HS-27A (cell line): Measurements from ENCODE around the gene SRPK2.
"Not testable (repeated sequence)": the region's sequence is repeated elsewhere in the genome, so short reads cannot be mapped to it uniquely, and the experiment has no call there.

Experiments
- DNase-seq: peaks from one replicate; pipeline ENCODE4 v3.0.0-alpha.2; 2012; ENCODE audit warnings: low read depth, missing footprints

SRPK2 gene

DNA sequence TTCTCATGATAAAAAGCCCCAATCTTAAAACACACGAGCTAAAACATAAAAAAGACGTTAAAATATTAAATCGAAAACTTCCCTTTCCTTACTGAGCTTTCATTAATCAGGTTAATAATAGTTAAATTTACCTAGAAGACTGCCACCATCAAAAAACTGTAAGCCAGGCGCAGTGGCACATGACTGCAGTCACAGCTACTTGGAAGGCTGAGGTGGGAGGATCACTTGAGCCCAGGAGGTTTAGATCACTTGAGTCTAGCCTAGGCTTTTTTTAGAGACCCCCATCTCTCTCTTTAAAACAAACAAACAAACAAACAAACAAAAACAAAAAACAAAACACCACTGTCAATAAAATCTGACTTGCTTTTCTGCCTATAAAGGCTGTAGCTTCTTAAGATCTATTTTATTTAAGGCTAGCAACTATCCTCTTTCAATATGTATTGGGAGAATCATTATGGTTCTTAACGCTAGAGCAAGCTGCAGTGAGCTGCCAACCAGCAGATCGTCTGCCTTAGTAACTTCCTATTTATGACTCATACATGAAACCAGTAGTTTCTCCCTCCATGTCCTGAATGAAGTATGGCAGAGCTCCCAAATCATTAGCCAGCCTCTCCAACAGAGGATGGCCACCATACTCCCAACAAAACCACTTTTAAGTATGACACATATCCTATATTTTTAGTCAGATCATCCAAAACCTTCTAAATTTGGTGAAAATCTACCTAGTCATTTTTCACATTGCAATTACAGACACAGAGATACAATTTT lies 163.7 kb downstream of the SRPK2 start:
- DNase-seq, result peak; percentile 45

DNA sequence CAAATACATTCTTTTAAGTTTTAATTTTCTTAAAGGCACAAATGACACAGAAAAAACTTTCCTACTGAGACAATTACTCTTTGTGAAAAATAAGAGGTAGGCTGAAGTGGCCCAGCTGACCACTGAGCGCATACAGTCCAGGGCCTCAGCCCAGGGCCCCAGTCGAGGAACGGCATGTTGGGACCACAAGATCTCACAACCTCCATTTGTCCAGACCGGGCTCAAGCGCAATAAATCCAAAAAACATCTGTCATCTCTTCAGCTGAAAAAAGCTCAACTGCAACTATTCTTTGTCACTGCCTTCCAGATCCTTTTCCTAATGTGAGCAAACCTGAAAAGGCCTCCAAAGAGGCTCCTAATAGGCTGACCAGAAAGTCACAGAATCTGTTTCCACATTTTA lies 165.8 kb downstream of the SRPK2 start:
- no peak for DNase-seq

DNA sequence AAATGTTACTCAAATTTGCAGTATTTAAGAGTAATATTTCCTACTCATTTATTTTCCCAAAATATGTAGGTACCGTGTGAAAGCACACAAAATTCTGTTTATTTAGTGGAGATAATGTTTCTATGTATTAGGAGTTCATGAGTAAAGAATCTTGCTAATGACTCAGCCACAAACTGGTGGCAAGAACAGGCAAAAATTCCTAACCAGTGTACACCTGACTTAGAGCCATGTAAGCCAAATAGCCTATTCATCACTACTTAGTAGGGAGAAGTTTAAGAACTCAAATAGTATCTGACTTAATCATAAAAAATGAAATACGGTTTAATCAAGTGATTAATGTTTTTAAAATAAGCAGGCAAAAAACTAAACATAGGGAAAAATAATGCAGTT lies 169.0 kb downstream of the SRPK2 start:
- peak; percentile 26 for DNase-seq

DNA sequence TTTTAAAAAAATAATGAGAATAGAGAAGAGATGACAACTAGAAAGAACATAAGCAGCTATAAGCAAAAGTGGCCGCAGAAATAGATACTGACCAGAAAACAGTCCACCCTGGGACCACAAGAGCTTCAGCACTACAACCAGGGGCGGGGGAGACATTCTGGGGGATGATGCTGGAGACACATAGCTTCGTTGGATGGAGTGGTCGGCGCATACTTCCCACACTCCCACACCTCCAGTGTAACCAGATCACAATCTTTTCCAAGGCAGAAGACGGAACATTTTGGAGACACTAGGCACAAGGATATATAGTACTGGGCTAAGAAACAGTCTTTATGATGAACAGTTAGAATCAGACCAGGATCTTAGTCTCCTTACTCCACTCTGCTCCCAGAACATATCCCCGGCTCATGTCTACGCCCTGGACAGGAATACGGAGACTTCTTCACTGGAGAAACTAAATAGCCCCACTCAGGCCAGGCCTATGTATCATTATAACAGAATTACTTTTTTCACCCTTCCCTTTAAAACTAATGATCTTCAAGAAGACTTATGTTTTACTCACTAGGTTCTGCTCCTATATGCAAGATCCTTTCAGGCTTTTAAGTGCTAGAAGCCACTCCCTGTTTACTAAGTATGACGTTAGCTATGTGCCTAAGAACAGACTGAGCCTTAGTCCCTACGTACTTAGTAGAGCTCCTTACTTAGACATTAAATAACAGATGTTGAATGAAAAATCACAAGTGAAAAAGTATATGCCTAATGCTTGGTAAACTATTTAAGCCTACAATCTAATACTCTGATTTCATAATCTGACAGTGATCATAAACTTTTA lies 169.6 kb downstream of the SRPK2 start:
- DNase-seq, result no peak

DNA sequence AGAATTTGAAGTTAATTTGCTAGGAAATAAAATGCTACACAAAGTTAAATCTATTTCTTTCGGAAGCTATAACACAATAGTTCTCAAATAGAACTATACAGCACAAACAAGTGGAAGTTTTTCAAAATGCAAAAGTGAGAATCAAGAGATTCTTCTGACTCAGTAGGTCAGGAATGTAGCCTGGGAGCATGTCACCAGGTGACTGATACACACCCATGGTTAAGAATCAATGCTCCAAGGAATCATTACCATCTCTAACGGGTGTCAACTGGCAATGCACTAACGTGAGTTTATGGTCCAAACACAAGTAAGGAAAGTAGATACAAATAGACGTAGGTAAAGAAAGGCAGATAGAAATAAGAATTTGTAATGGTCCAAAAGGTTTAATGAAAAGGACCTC lies 170.5 kb downstream of the SRPK2 start:
- peak; percentile 8 for DNase-seq

DNA sequence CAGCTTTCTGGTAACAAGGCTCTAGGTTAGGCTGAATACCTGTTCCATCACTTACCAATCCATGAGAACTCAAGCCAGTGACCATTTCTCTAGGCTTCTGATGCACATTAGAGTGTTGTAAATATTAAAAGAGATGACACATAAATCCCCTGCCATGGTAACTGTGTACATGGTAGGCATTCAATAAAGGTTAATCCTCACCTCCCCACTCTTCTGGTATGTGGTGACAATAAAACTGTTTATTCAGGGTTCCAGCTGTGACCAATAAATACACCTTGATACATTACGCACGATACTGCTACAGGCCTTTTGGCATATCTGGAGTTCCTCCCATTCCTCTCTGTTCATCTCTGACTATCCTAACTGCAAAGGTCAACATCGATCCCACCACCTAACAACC lies 171.9 kb downstream of the SRPK2 start:
- no peak for DNase-seq

DNA sequence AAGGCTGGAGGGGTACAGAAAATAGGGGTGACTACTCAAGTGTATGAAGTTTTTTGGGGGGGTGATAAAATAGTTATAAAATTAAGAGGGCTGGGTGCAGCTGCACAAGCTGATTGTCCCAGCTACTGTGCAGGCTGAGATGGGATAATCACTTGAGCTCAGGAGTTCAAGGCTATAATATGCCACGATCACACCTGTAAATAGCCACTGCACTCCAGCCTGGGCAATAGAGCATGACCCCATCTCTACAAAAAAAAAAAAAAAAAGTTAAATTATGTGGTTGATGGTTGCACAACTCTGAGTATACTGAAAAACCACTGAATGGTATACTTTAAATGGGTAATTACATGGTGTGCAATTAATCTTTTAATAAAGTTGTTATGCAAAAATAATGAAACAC lies 172.9 kb downstream of the SRPK2 start:
- no peak for DNase-seq

DNA sequence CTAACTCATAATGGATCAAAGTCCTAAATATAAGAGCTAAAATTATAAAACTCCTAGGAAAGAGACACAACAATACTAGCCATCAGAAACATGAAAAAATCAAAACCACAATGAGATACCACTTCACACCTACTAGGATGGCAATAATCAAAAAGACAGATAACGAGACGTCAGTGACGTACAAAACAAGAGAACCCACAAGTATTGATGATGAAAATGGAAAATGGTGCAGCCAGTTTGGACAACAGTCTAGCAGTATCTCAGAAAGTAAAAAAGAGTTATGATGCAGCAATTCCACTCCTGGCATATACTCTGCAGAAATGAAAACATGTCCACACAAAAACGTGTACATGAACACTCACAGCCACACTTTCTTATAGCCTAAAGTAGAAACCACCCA lies 173.5 kb downstream of the SRPK2 start:
- DNase-seq, result no peak

DNA sequence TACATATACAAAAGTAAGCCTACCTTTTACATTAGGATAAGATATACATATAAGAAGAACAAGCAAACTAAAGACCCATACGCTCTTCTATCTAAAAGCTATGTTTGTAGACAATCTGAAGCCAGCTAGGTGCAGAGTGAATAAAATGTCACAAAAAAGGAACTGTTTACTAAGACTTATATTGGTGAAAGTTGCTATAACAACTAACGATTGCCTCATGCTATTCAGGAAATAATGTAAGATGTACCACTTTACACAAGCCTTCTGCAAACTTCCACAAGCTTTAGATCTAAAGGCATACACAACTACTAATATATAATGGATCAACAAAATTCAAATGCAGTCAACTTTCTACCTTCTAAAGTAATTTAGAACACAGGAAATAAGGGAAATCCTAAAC lies 175.1 kb downstream of the SRPK2 start:
- DNase-seq, result no peak

DNA sequence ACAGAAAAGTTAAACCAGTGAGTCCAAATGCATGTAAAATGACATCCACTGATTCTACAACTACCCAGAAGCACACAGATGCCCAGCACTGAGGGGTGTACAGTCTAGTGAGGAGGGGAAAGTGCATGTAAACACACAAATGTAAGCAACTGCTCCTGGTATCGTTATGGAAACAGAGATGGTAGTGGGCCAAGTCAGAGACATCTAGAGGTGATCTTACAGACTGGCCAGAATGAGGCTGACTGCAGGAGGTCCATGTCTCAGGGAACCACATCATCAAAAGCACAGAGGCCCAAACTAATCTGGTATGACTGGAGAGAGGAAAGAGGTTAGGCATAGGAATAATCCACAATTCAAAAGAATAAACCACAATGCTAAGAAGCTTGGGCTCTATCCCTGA lies 176.5 kb downstream of the SRPK2 start:
- DNase-seq, result no peak

DNA sequence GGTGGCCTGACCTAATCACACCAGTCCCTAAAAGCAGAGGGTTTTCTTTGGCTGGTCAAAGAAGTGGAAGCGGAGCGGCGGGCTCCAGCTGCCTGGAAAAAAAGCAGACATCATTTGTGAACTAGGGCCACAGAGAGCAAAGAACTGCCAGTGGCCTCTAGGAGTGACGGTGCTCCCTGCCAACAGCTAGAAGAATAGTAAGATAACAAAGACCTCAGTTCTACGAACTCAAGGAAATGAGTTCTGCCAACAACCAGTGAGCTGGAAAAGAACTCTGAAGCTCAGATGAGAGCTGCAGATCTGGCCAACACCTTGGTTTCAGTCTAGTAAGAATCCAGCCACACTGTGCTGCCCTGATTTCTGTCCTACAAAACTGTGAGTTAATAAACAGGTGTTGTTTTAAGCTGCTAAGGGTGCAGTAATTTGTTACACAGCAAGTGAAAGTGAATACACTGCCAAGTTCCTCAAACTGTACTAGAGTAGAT lies 178.0 kb downstream of the SRPK2 start:
- no peak for DNase-seq

DNA sequence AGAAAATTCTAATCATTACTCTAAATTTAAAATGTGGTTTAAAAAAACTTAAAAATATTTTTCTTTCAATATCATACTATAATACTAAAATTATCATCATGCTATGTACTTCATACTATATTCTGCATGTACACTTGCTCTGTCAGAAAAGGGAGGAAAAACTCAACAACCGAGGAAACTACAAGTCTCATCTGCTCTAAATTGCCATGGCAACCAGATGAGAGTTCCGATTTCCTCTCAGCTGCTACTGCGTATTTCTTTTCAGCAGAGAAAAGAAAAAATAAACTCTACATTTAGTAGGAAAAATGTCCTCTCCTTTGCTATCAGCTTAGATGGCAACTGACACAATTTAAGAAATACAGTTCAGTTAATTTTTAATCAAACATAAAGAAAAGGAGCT lies 178.9 kb downstream of the SRPK2 start:
- DNase-seq, result no peak

DNA sequence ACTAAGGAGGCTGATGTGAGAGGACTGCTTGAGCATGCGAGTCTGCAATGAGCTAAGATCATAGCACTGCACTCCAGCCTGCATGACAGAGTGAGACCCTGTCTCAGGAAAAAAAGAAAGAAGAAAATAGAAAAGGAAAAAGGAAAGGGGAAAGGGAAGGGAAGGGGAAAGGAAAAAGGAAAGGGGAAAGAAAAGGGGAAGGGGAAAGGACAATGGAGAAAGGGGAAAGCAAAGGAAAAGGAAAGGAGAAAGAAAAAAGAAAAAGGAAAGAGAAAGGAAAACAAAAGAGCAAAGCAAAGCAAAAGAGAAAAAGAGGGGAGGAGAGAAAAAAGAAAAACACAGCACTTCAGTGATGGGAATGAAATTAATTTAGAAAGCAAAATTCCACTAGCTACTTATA lies 179.3 kb downstream of the SRPK2 start:
- DNase-seq, result no peak

DNA sequence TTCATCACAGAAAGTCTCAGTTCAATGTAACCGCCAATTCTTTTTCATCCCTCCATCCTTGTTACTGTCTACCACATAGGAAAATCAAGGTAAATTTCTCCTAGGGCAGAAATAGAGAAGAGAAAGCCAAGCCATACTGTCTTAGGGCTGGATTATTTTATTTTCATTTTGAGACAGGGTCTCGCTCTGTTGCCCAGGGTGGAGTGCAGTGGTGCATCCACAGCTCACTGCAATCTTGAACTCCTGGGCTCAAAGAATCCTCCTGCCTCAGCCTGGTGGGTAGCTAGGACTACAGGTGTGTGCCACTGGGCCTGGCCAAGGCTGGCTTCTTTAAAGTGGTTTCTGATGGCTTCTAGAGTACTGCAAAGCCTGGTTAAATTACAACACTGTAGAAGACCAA lies 181.7 kb downstream of the SRPK2 start:
- DNase-seq, result no peak

DNA sequence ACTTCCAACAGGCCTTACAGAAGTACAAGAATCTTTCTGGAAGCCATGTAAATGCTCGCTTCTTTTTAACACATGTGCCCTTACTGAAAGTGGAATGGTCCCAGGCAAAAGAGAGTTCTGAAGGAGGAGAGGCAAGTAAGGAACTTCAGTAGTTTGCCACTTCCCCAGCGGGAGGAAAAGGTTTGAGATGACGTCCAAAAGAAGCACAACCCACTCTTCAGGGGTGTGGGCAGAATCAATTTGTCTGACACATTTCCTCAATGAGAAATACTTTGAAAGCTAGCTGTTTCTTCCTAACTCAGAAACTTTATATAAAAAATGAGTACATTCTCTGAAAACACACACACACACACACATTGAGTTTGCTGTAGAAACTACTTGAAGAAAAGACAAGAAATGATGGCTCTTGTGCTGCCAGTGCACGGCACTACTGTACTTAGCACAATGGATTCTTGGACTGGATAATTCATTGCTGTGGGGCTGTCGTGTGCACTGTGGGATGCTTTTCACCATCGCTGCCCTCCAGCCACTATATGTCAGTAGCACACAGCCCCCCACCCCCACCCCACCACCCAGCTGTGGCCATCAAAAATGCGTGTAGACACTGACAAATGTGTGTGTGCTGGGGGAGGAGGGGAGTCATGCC lies 183.0 kb downstream of the SRPK2 start:
- DNase-seq, result no peak

DNA sequence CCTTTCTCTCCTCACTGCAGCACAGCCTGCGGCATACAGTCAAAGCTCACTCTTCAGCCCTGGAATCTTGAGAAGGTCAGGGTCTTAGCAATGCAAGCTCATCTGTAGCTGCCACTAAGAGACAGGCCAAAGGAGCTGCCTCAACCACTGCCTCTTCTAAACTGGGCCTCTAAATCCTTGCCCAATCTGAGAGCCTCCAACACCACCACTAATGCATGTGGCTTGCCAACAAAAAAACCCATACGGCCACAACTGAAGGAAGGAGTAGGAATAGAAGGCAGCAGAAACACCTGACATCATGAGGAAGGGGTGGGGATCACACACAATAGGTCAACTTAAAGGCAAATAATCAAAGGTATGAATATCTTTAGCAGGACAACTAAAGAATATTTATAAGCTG lies 183.8 kb downstream of the SRPK2 start:
- DNase-seq, result no peak

DNA sequence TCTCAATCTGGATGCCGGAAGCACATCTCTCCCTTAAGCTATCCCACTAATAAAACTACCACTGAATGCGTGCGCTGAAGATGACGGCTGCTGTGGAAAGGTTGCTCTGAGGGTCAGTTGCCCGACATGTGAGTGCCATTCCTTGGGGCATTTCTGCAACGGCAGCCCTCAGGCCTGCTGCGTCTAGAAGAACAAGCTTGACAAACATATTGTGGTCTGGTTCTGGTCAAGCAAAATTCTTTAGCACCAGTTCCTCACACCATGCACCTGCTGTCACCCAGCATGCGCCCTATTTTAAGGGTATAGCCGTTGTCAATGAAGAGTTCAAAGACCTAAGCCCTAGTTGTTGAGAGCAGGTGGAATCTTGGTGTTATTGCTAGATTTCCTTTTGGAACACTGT lies 184.2 kb downstream of the SRPK2 start:
- no peak for DNase-seq

DNA sequence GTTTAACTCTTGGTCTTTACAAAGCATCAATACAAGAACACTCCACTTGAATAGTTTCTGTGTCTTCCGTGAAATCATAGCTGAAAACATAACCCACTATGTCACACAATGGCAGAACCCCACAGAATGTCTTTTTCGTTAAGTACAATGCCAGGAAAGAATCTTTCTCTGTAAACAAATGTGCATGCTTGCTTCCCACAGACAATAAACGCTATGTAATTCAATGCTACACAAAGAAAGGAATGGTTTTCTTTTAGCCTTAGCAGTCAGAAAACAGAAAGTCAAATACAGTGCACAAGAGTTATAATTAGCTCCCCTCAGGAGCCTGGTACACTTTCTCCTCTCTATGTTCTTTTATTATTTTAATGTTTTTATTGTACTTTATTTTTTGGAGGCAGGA lies 186.1 kb downstream of the SRPK2 start:
- no peak for DNase-seq

DNA sequence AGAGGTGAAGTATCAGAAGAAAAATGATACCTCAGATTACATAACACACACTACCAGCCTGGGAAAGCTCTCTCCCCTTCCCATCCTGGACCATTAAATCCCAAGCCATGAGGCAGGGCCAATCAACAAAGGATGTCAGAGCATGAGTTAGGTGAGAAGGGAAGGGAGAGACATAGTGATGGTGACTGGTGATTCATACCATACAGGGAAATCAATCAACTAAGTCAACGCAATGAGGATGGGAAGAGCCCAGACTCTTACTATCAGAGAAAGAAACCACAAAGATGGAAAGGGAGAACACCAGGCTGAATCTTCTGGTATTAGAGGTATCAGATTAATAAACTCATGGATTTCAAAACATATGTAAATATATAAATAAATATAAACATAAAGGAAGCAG lies 189.3 kb downstream of the SRPK2 start:
- no peak for DNase-seq

DNA sequence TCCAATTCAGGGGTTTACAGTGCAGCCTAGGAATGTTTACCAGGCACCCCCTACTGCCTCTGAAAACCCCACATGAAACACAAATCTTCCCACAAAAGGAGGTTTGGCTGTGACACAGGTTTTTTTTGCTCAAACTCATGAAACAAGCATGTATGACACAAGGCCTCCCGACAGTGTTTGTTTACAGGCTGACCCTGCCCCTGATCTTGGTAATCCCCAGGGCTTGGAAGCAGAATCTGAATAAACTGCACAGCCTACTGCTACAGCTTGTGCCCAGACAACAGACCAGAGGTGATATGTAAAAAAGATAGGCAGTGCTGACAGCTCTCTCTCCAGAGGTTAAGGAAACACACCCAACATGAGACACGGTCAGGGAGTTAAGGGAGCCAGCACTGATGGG lies 190.5 kb downstream of the SRPK2 start:
- DNase-seq, result peak; percentile 29

DNA sequence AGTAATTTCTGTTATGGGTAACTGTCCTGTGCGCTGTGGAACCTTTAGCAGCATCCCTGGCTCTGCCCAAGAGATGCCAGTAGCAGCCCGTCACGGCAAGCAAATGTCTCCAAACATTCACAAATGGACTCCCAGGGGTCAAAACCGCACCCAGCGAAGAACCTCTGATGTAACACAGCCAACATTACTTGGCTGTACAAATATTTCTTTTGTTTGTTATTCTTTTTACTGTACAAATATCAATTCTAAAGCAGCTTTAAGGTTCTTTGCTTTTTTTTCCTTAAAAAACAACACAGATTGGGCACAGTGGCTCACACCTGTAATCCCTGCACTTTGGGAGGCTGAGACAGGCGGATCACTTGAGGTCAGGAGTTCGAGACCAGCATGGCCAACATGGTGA lies 192.2 kb downstream of the SRPK2 start:
- no peak for DNase-seq

DNA sequence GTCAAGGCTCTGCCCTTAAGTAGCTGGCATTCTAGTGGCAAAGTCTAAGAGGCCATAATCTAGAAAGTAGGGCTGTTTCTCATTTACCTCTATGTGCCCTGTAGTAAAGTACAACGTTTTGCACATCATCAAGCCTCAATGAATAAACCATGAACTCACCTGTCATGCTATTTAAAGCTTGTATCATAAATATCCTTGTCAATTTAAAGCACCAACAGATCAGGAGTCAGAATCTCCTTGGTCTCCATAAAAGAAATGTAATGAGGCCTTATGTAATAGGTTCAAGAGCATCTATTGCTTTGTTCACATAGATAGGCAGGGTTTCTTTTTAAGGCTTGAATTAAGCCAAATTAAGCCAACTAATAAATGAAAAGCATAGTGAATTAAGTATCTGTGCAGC lies 192.8 kb downstream of the SRPK2 start:
- DNase-seq, result no peak

DNA sequence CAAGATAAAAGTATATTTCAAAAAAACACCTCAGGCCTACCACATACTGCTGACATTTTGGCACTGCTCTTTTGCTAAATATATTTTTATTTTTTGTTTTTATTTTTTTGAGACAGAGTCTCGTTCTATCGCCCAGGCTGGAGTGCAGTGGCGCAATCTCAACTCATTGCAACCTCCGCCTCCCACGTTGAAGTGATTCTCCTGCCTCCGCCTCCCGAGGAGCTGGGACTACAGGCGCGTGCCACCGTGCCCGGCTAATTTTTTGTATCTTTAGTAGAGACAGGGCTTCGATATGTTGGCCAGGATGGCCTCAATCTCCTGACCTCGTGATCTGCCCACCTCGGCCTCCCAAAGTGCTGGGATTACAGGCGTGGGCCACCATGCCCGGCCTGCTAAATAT lies 193.8 kb downstream of the SRPK2 start:
- not testable (repeated sequence) for DNase-seq
